ENCODE results near the gene KIRREL2. TPM values are rescaled to one million over a fixed set of nuclear protein-coding genes. Genes with fewer than 3 reads are reported as not detected.

Gene KIRREL2
- total and polyA plus RNA-seq, 8 donors: 28.5 to 89.0 (median 47.6) TPM

- intact Hi-C loops (cut with DNase I): loop anchor here in 2 of 3 donors (5.0 to 10.0 kb wide), 2 partner anchors 50 to 53 kb away; partner anchors contain the start of gene LRFN3 (in 1 of the 2)
- Histone ChIP-seq H3K36me3 (no peaks in the 10 kb centered on the region), H3K27ac (no peak overlapping the region), H3K9me3 (no peaks in the 10 kb centered on the region), H3K4me3 (no peak overlapping the region), H3K27me3 (no peaks in the 10 kb centered on the region), H3K4me1 (peaks cover 0 to 5% (median 5%) of the 10 kb centered on the region in 3 donors)
- peak in 3 of 6 donors; percentile 45 to 59 (median 51) for DNase-seq
- peak in 3 of 4 donors; percentile 29 to 47 (median 41) for TF ChIP-seq CTCF (IDR thresholded peaks at IDR 0.05)
- 13 to 24% methylated on average over 8 of the region's 8 CpGs for WGBS, 2 donors
- FAIRE-seq: peak; percentile 94
- peak in 3 of 4 donors; percentile 53 to 74 (median 63) for ATAC-seq
Measured at GRCh38 chr19:35882114-35882832, 25.6 kb downstream of the KIRREL2 start.

GRCh38 chr19:35883882-35884281, 27.2 kb downstream of the KIRREL2 start:
- 30 to 38% methylated on average over 2 of the region's 2 CpGs for WGBS, 2 donors
- Histone ChIP-seq H3K36me3 (peaks cover 0 to 11% (median 10%) of the 10 kb centered on the region in 3 donors), H3K9me3 (no peaks in the 10 kb centered on the region), H3K27me3 (no peaks in the 10 kb centered on the region), H3K27ac (no peak overlapping the region), H3K4me3 (no peak overlapping the region), H3K4me1 (peaks cover 0 to 5% (median 5%) of the 10 kb centered on the region in 3 donors)
- TF ChIP-seq CTCF (IDR thresholded peaks at IDR 0.05): no peak
- FAIRE-seq: no peak
- no peak for ATAC-seq
- no peak for DNase-seq
- intact Hi-C loops (cut with DNase I): loop anchor here in 2 of 3 donors (5.0 to 10.0 kb wide), 2 partner anchors 48 to 51 kb away; partner anchors contain the start of gene LRFN3 (in 1 of the 2)

GRCh38 chr19:35885225-35885738, 28.6 kb downstream of the KIRREL2 start:
- ATAC-seq: no peak
- no peak for FAIRE-seq
- Histone ChIP-seq H3K27ac (no peak overlapping the region), H3K9me3 (no peaks in the 10 kb centered on the region), H3K27me3 (no peaks in the 10 kb centered on the region), H3K4me1 (no peaks in the 10 kb centered on the region), H3K4me3 (no peak overlapping the region), H3K36me3 (peaks cover 0 to 19% (median 10%) of the 10 kb centered on the region in 3 donors)
- no peak for DNase-seq
- TF ChIP-seq CTCF (IDR thresholded peaks at IDR 0.05): no peak
- intact Hi-C loops (cut with DNase I): loop anchor here in 1 of 3 donors (10.0 kb wide), 1 partner anchor 50 kb away; the partner anchor contains the start of gene LRFN3
- WGBS, 2 donors: 88 to 95% methylated on average over 6 of the region's 6 CpGs

GRCh38 chr19:35885904-35886303, 29.2 kb downstream of the KIRREL2 start:
- FAIRE-seq: no peak
- ATAC-seq: no peak
- Histone ChIP-seq H3K4me3 (no peak overlapping the region), H3K36me3 (peaks cover 0 to 19% (median 10%) of the 10 kb centered on the region in 3 donors), H3K4me1 (no peaks in the 10 kb centered on the region), H3K9me3 (no peaks in the 10 kb centered on the region), H3K27me3 (no peaks in the 10 kb centered on the region), H3K27ac (no peak overlapping the region)
- WGBS, 2 donors: 95 to 96% methylated on average over 7 of the region's 8 CpGs
- intact Hi-C loops (cut with DNase I): loop anchor here in 1 of 3 donors (10.0 kb wide), 1 partner anchor 49 kb away; the partner anchor contains the start of gene LRFN3
- TF ChIP-seq CTCF (IDR thresholded peaks at IDR 0.05): no peak
- DNase-seq: no peak

All from pancreas (tissue), 10 donors.